K562 (cell line): ENCODE data around the gene ARFGEF2. TPM values are rescaled to one million over a fixed set of nuclear protein-coding genes. Genes with fewer than 3 reads are reported as not detected.

Experiments
- CHD7 ChIP-seq: fragments of 200-600 bp; sonication (generic); IDR thresholded peaks from one replicate; pipeline ENCODE4 v1.6.1; 2012; ENCODE audit warnings: mild to moderate bottlenecking, low read depth, low read length, inconsistent platforms
- DEAF1 ChIP-seq: fragments of 450-650 bp; formaldehyde crosslinking; IDR thresholded peaks from 2 replicates; pipeline ENCODE4 v1.4.0; 2020; ENCODE audit warnings: mild to moderate bottlenecking, moderate library complexity
- FOXK2 ChIP-seq, 2 experiments: fragments of 450-650 bp; IDR thresholded peaks in 1 of 2; conservative IDR thresholded peaks in 1 of 2; 2 replicates each; pipeline ENCODE4 v1.6.1; 2016; ENCODE audit warnings: low read depth in 2 of 2, mild to moderate bottlenecking in 1 of 2
- KLF1 ChIP-seq: fragments of 450-650 bp; IDR thresholded peaks from 2 replicates; pipeline ENCODE4 v1.6.1; 2016; ENCODE audit warnings: missing genetic modification characterization, missing compliant biosample characterization
- MCM7 ChIP-seq, 2 experiments: fragments of 450-650 bp; IDR thresholded peaks; 2 replicates each; pipeline ENCODE4 v1.6.1; 2016 to 2018
- MITF ChIP-seq: IDR thresholded peaks from 2 replicates; pipeline ENCODE4 v1.6.1; 2014; ENCODE audit warnings: antibody characterized with exemption
- POLR3A ChIP-seq: IDR thresholded peaks from 2 replicates; pipeline ENCODE4 v1.6.1; 2011; ENCODE audit warnings: borderline replicate concordance, mild to moderate bottlenecking, moderate library complexity; ENCODE audit not compliant: insufficient read length, insufficient read depth; ENCODE audit errors: extremely low read depth
- SAFB ChIP-seq: fragments of 200-400 bp; formaldehyde crosslinking; IDR thresholded peaks from 2 replicates; pipeline ENCODE4 v1.6.1; 2017; ENCODE audit warnings: low read depth, low read length, borderline replicate concordance
- SLC30A9 ChIP-seq: fragments of 250-450 bp; sonication (Bioruptor Pico); IDR thresholded peaks from 2 replicates; pipeline ENCODE4 v1.8.0; 2022; ENCODE audit warnings: mild to moderate bottlenecking, moderate library complexity
- TAF9B ChIP-seq: fragments of 450-650 bp; IDR thresholded peaks from 2 replicates; pipeline ENCODE4 v1.6.1; 2018; ENCODE audit warnings: mild to moderate bottlenecking; ENCODE audit not compliant: partially characterized antibody
- ZNF354B ChIP-seq: fragments of 250-450 bp; sonication (Bioruptor Pico); IDR thresholded peaks from 2 replicates; pipeline ENCODE4 v1.4.0; 2020
- ZNF444 ChIP-seq: fragments of 250-450 bp; sonication (Bioruptor Pico); IDR thresholded peaks from 2 replicates; pipeline ENCODE4 v1.4.0; 2020; ENCODE audit warnings: mild to moderate bottlenecking, moderate library complexity
- ZNF668 ChIP-seq: fragments of 250-450 bp; sonication (Bioruptor Pico); IDR thresholded peaks from 2 replicates; pipeline ENCODE4 v1.8.0; 2022; ENCODE audit warnings: mild to moderate bottlenecking, inconsistent platforms
- ZNF79 ChIP-seq: fragments of 250-450 bp; sonication (Bioruptor Pico); IDR thresholded peaks from 2 replicates; pipeline ENCODE4 v1.4.0; 2020; ENCODE audit warnings: low read depth, mild to moderate bottlenecking, moderate library complexity
- polyA plus RNA-seq, 8 experiments: library from polyadenylated mRNA; depleted of rRNA in 4 of 8; stranded (reverse) in 5 of 8; unstranded in 3 of 8; fragments of >200 nt; fragmentation: Nextera tagmentation in 2 of 8; fragmentation: Illumina TruSeq in 1 of 8; extraction: Ambion mirVana in 2 of 8; extraction: Trizol in 1 of 8; gene quantifications; 2 replicates each; pipeline versions ENCODE4 v1.2.1 to v1.2.3, GENCODE V29; 2011 to 2014; ENCODE audit warnings: inconsistent platforms in 1 of 8, missing spikeins in 1 of 8
- total RNA-seq, 7 experiments: library from RNA; depleted of rRNA in 6 of 7; stranded (reverse); fragments of >200 nt in 6 of 7; fragmentation: Illumina TruSeq in 2 of 7; extraction: Trizol in 2 of 7; gene quantifications; 2 replicates each; pipeline versions ENCODE4 v1.2.1 to v1.2.3, GENCODE V29; 2011 to 2021; ENCODE audit warnings: low replicate concordance in 1 of 7

Gene ARFGEF2
- total and polyA plus RNA-seq, 9 of the 15 experiments (the other 6 are each of a cell fraction or from before 2014, with no cell fraction given) = 4.2 to 18.8 (median 13.7) TPM

- peak; percentile 7 for TF ChIP-seq TAF9B
- no peak for TF ChIP-seq ZNF444 (CRISPR knock-in tag)
- TF ChIP-seq FOXK2 (conservative IDR thresholded peaks at IDR 0.05 in 1 of 2, IDR thresholded peaks at IDR 0.05 in 1 of 2; ENCODE audit: low read depth in 2 of 2) = peak; percentile 44 to 45; a peak in 2 of 4 replicates
- no peak for TF ChIP-seq ZNF354B (CRISPR knock-in tag)
- TF ChIP-seq MITF = no peak
- no peak for TF ChIP-seq SAFB
- no peak for TF ChIP-seq KLF1 (tag)
- no peak for TF ChIP-seq ZNF668 (CRISPR knock-in tag)
- 0 out of 2 replicates have a peak, but pooled peaks have one; percentile 2 for TF ChIP-seq DEAF1 (CRISPR knock-in tag)
- no peak for TF ChIP-seq ZNF79
- TF ChIP-seq CHD7 = no peak
- TF ChIP-seq MCM7 (IDR thresholded peaks at IDR 0.05) = no peak
- TF ChIP-seq SLC30A9 = no peak
- no peak for TF ChIP-seq POLR3A
Observed at GRCh38 chr20:48920527-48921167, 864 bp upstream of the ARFGEF2 start (continued).
